CD8-positive, alpha-beta memory T cell (primary cell): ENCODE results near the gene FCHO1. TPM values are rescaled to one million over a fixed set of nuclear protein-coding genes. Genes with fewer than 3 reads are reported as not detected.
A peak's percentile ranks its signal among the peaks of the same experiment; 100 is the strongest.

Experiments
- CTCF ChIA-PET: fragments of 350-600 bp; sonication (Branson Sonifier 250); formaldehyde crosslinking; loops from one replicate; lab custom pipeline; 2021; ENCODE audit warnings: antibody characterized with exemption; lab: Charles Lee
- POLR2A ChIA-PET: fragments of 350-600 bp; sonication (Branson Sonifier 250); formaldehyde crosslinking; loops from one replicate; lab custom pipeline; 2021; ENCODE audit warnings: antibody characterized with exemption; lab: Charles Lee
- DNase-seq, 5 donors: peaks; one replicate each; pipeline versions ENCODE4 v3.0.0 to v3.0.0-alpha.2; 2020 to 2022; ENCODE audit warnings: mixed read lengths in 1 of 5
- H3K27ac ChIP-seq: one replicate; pipeline ENCODE4 v1.7.0; 2013; ENCODE audit warnings: low read depth, mild to moderate bottlenecking, low read length, moderate library complexity
- H3K27me3 ChIP-seq: 2 replicates; pipeline ENCODE4 v1.7.0; 2013; ENCODE audit warnings: low read length, mild to moderate bottlenecking; ENCODE audit not compliant: insufficient read depth, poor library complexity, severe bottlenecking
- H3K36me3 ChIP-seq: 2 replicates; pipeline ENCODE4 v1.7.0; 2013; ENCODE audit warnings: mild to moderate bottlenecking, low read length, moderate library complexity; ENCODE audit not compliant: insufficient read depth
- H3K4me1 ChIP-seq: 2 replicates; pipeline ENCODE4 v1.7.0; 2013; ENCODE audit warnings: mild to moderate bottlenecking, low read length, moderate library complexity; ENCODE audit not compliant: insufficient read depth
- H3K4me3 ChIP-seq: 2 replicates; pipeline ENCODE4 v1.7.0; 2013; ENCODE audit warnings: mild to moderate bottlenecking, low read length
- H3K9me3 ChIP-seq: 2 replicates; pipeline ENCODE4 v1.7.0; 2013; ENCODE audit warnings: mild to moderate bottlenecking, low read length
- H3K27ac Mint-ChIP-seq, 8 donors: one replicate each; pipeline ENCODE4 v1.8.0; 2020 to 2021; ENCODE audit warnings: mixed read lengths in 8 of 8, mild to moderate bottlenecking in 6 of 8, inconsistent platforms in 3 of 8, moderate library complexity in 3 of 8
- H3K27me3 Mint-ChIP-seq, 2 donors: one replicate each; pipeline ENCODE4 v1.8.0; 2020 to 2021; ENCODE audit warnings: mixed read lengths in 2 of 2, mild to moderate bottlenecking in 1 of 2, moderate library complexity in 1 of 2
- H3K36me3 Mint-ChIP-seq, 3 donors: one replicate each; pipeline ENCODE4 v1.8.0; 2020 to 2021; ENCODE audit warnings: mixed read lengths in 3 of 3, inconsistent platforms in 1 of 3, mild to moderate bottlenecking in 1 of 3
- H3K4me1 Mint-ChIP-seq, 3 donors: one replicate each; pipeline ENCODE4 v1.8.0; 2020 to 2021; ENCODE audit warnings: mixed read lengths in 3 of 3, inconsistent platforms in 1 of 3, mild to moderate bottlenecking in 1 of 3
- H3K4me3 Mint-ChIP-seq, 7 donors: one replicate each; pipeline ENCODE4 v1.8.0; 2020 to 2021; ENCODE audit warnings: mixed read lengths in 7 of 7, mild to moderate bottlenecking in 6 of 7, moderate library complexity in 4 of 7, inconsistent platforms in 2 of 7
- H3K9me3 Mint-ChIP-seq, 5 donors: one replicate each; pipeline ENCODE4 v1.8.0; 2020 to 2022; ENCODE audit warnings: mixed read lengths in 5 of 5, mild to moderate bottlenecking in 3 of 5, moderate library complexity in 2 of 5, inconsistent platforms in 1 of 5
- polyA plus RNA-seq: library from polyadenylated mRNA; unstranded; fragments of 300-500 nt; fragmentation: Illumina TruSeq; gene quantifications from one replicate; pipeline ENCODE4 v1.2.3, GENCODE V29; 2021
- total RNA-seq, 2 experiments: library from RNA; stranded (reverse); gene quantifications; one replicate each; pipeline ENCODE4 v1.2.3, GENCODE V29; 2021

FCHO1 gene
- total and polyA plus RNA-seq, 3 experiments from 2014 or later = 23.0 to 38.7 (median 37.7) TPM

DNA sequence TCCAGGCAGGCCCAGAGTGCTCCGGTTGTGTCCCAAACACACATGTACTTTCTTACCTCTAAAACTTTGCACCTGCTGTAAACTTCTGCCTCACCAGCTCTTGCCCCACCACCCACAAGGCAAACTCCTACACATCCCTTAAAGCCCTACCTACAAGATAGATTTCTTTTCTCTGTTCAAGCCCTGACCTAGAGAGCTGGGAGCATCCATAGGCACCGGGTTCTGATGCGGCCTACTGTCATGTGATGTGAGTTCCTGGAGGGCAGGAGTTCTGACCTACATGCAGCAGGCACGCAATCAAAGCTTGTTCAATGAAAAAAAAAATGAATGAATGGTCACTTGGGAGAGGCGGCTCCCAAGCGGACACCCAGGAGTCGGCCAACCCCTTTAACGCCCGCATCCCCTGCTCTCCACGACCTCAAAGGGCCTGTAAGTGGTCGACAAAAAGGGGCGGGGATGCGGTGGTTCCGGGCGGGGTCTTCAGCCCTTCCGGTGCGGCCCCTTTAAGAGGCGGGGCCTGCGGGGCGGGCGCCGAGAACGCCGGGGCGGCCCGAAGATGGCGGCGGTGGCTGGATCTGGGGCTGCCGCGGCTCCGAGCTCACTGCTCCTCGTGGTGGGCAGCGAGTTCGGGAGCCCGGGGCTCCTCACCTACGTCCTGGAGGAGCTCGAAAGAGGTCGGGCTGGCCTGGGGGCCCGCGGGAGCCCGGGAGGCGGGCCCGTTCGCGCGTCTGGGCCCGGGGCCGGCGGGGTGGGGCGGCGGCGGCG lies 32.1 kb upstream of the FCHO1 start, which contains the start of gene MAP1S:
TSS of gene MAP1S (plus strand) at position 534 of the 765 bp plus-strand sequence. CDS start at position 557, 23 bp downstream.
- H3K36me3 Mint-ChIP-seq = peaks cover 0 to 29% (median 1%) of the 10 kb centered on the region in 3 donors
- H3K4me3 ChIP-seq = peak within 1 kb of the TSS; percentile 83
- H3K4me1 Mint-ChIP-seq = peaks cover 30 to 44% (median 31%) of the 10 kb centered on the region in 3 donors
- H3K36me3 ChIP-seq = no peaks in the 10 kb centered on the region
- CTCF ChIA-PET = interaction anchor here (0.7 to 1.7 kb wide), 4 partner anchors 56 to 219 kb away, joined by 3 to 6 read pairs (median 3); partner anchors contain the start of genes CCDC124 and RPL18A
- H3K27ac Mint-ChIP-seq = peak within 1 kb of the TSS; percentile 64 to 98 (median 91)
- H3K27me3 Mint-ChIP-seq = peaks cover 0 to 2% of the 10 kb centered on the region in 2 donors
- no peaks in the 10 kb centered on the region for H3K9me3 ChIP-seq
- POLR2A ChIA-PET = interaction anchor here (0.6 to 1.6 kb wide), 10 partner anchors 19 to 225 kb away, joined by 3 to 13 read pairs (median 4); partner anchors contain the start of genes FCHO1 and JAK3
- H3K4me3 Mint-ChIP-seq = peak within 1 kb of the TSS; percentile 83 to 94 (median 89)
- no peaks in the 10 kb centered on the region for H3K9me3 Mint-ChIP-seq
- no peaks in the 10 kb centered on the region for H3K27me3 ChIP-seq
- DNase-seq = peak; percentile 46 to 72 (median 54)
- peak within 1 kb of the TSS; percentile 47 for H3K27ac ChIP-seq
- H3K4me1 ChIP-seq = peaks cover 32% of the 10 kb centered on the region

DNA sequence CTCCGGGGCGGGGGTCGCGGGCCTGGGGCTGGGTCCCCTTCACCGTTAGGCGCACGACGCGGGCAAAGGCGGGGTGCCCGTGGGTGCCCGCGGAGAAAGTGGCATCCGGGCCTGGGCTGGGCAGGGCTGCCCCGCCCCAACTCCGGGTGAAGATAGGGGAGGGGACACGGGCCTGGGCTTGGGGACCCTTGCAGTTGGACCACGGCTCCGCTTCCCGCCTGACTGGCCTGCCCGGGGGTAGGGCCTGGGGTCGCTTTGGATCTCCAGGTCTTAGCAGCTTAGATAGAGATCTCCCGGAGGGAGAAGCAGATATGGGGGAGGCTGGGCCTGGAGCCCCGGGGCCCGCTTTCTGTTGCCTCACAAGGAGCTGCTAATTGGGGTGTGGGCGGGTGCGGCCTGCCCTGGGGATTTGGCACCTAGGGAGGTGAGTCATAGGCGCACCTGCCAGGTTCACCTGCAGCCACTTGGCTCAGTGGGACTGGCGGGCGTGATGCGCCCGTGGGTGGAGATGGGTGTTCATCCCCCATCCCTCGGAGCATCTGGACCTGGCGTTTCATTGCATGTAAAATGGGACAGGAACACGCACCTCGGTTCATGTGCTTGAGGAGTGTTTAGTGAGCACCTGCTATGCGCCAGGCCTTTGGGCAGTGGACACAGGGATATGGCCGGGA lies 31.4 kb upstream of the FCHO1 start:
- Histone ChIP-seq H3K36me3 (peaks cover 3% of the 10 kb centered on the region), H3K4me3 (peak overlapping the region; percentile 83), H3K27ac (peak overlapping the region; percentile 47), H3K9me3 (no peaks in the 10 kb centered on the region), H3K4me1 (peaks cover 32% of the 10 kb centered on the region), H3K27me3 (no peaks in the 10 kb centered on the region)
- DNase-seq = peak in 4 of 5 donors; percentile 4 to 57 (median 12)
- POLR2A ChIA-PET = interaction anchor here (0.6 to 1.6 kb wide), 8 partner anchors 18 to 139 kb away, joined by 3 to 13 read pairs (median 4); partner anchors contain the start of genes FCHO1 and JAK3
- H3K9me3 Mint-ChIP-seq = no peaks in the 10 kb centered on the region
- peak overlapping the region; percentile 64 to 98 (median 86) for H3K27ac Mint-ChIP-seq
- peak overlapping the region; percentile 83 to 94 (median 89) for H3K4me3 Mint-ChIP-seq
- peaks cover 0 to 2% of the 10 kb centered on the region in 2 donors for H3K27me3 Mint-ChIP-seq
- H3K4me1 Mint-ChIP-seq = peaks cover 30 to 49% (median 31%) of the 10 kb centered on the region in 3 donors
- CTCF ChIA-PET = interaction anchor here (0.7 to 1.7 kb wide), 5 partner anchors 55 to 218 kb away, joined by 3 to 6 read pairs (median 3); partner anchors contain the start of genes CCDC124 and RPL18A
- peaks cover 0 to 36% (median 5%) of the 10 kb centered on the region in 3 donors for H3K36me3 Mint-ChIP-seq

DNA sequence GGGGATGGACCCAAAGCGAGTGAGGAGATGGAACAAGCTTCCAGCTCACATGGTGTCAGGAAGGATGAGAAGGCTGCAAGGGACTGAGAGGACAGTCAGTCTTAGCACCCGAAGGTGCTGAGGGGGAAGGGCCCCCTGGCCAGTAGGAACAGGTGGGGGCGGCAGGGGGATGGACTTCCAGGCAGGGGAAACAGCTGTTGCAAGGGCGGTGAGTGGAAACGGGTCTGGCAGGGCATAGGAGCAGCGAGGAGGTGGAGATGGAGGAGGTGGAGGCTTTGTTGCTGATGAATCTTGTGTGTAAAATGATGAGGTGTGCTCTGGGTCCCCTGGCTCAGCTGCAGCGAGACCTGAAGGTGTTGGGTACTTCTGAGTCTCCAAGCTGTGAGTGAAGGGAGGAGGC lies 30.8 kb upstream of the FCHO1 start:
- CTCF ChIA-PET = interaction anchor here (1.0 to 1.1 kb wide), 2 partner anchors 16 to 125 kb away, joined by 3 read pairs; no protein-coding TSS in a partner anchor
- H3K4me1 ChIP-seq = peaks cover 32% of the 10 kb centered on the region
- H3K9me3 ChIP-seq = no peaks in the 10 kb centered on the region
- H3K36me3 ChIP-seq = peaks cover 4% of the 10 kb centered on the region
- Mint-ChIP-seq H3K4me3 (peak overlapping the region; percentile 83 to 94 (median 89)), H3K36me3 (peaks cover 0 to 42% (median 8%) of the 10 kb centered on the region in 3 donors), H3K4me1 (peaks cover 31 to 53% (median 33%) of the 10 kb centered on the region in 3 donors), H3K27me3 (peaks cover 0 to 2% of the 10 kb centered on the region in 2 donors), H3K27ac (peak overlapping the region; percentile 64 to 98 (median 86)), H3K9me3 (no peaks in the 10 kb centered on the region)
- no peaks in the 10 kb centered on the region for H3K27me3 ChIP-seq
- H3K4me3 ChIP-seq = peak overlapping the region; percentile 83
- DNase-seq = no peak
- H3K27ac ChIP-seq = peak overlapping the region; percentile 47
- POLR2A ChIA-PET = interaction anchor here (0.6 to 1.6 kb wide), 2 partner anchors 130 to 140 kb away, joined by 3 to 5 read pairs; no protein-coding TSS in a partner anchor

DNA sequence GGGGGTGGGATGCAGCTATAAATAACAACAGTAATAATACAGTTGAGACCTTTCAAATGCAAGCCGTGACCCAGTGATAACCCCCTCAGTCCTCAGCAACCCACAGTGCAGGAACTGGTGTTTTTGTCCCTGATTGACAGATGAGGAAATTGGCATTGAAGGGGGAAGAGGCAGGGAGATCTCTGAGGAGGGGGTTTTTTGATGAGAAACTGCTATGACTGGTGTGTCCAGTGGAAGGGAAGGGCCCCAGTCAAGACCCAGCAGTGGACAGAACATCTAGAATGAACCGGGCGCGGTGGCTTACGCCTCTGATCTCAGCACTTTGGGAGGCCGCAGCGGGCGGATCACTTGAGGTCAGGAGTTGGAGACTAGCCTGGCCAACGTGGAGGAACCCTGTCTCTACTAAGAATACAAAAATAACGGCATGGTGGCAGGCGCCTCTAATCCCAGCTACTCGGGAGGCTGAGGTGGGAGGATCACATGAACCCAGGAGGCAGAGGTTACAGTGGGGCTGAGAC lies 30.1 kb upstream of the FCHO1 start:
- H3K4me3 ChIP-seq = peak overlapping the region; percentile 83
- Mint-ChIP-seq H3K36me3 (peaks cover 0 to 45% (median 9%) of the 10 kb centered on the region in 3 donors), H3K9me3 (no peaks in the 10 kb centered on the region), H3K27me3 (peaks cover 0 to 2% of the 10 kb centered on the region in 2 donors), H3K4me1 (peaks cover 31 to 54% (median 33%) of the 10 kb centered on the region in 3 donors), H3K4me3 (peak overlapping the region; percentile 83 to 94 (median 89)), H3K27ac (peak overlapping the region in 7 of 8 donors; percentile 45 to 87 (median 75))
- H3K4me1 ChIP-seq = peaks cover 32% of the 10 kb centered on the region
- CTCF ChIA-PET = interaction anchor here (1.1 to 1.5 kb wide), 2 partner anchors 17 to 135 kb away, joined by 3 to 4 read pairs; no protein-coding TSS in a partner anchor
- no peaks in the 10 kb centered on the region for H3K27me3 ChIP-seq
- H3K36me3 ChIP-seq = peaks cover 4% of the 10 kb centered on the region
- DNase-seq = no peak
- no peak overlapping the region for H3K27ac ChIP-seq
- POLR2A ChIA-PET = interaction anchor here (0.6 kb wide), 1 partner anchor 139 kb away, joined by 3 read pairs; no protein-coding TSS in a partner anchor
- no peaks in the 10 kb centered on the region for H3K9me3 ChIP-seq

DNA sequence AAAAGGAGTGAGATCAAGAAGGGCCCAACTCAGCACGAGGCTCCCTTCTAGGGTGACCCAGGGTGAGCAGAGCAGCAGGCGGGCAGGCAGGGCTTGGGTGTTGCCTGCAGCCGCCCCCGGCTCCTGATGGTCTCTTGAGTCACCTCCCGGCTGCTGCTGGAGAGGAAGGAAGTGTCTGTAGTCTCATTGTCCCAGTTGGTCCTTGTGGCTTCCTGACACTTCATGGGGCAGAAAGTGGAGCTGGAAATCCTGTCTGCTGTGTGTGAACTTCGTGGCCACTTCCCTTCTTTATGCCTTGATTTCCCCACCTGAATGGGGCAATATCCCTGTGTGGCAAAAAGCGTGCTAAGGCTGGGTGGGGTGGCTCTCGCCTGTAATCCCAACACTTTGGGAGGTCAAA lies 29.5 kb upstream of the FCHO1 start:
- Histone ChIP-seq H3K36me3 (peaks cover 4% of the 10 kb centered on the region), H3K4me1 (peaks cover 32% of the 10 kb centered on the region), H3K9me3 (no peaks in the 10 kb centered on the region), H3K27me3 (no peaks in the 10 kb centered on the region), H3K27ac (no peak overlapping the region), H3K4me3 (no peak overlapping the region)
- H3K9me3 Mint-ChIP-seq = no peaks in the 10 kb centered on the region
- H3K4me1 Mint-ChIP-seq = peaks cover 31 to 54% (median 33%) of the 10 kb centered on the region in 3 donors
- peak overlapping the region; percentile 83 to 94 (median 89) for H3K4me3 Mint-ChIP-seq
- peak overlapping the region in 7 of 8 donors; percentile 32 to 87 (median 66) for H3K27ac Mint-ChIP-seq
- H3K36me3 Mint-ChIP-seq = peaks cover 0 to 49% (median 9%) of the 10 kb centered on the region in 3 donors
- H3K27me3 Mint-ChIP-seq = no peaks in the 10 kb centered on the region
- ChIA-PET CTCF (interaction anchor here (0.7 to 1.5 kb wide), 2 partner anchors 9 to 135 kb away, joined by 3 to 4 read pairs; no protein-coding TSS in a partner anchor), POLR2A (interaction anchor here (1.1 kb wide), 1 partner anchor 29 kb away, joined by 3 read pairs; the partner anchor contains the start of gene FCHO1)
- no peak for DNase-seq

DNA sequence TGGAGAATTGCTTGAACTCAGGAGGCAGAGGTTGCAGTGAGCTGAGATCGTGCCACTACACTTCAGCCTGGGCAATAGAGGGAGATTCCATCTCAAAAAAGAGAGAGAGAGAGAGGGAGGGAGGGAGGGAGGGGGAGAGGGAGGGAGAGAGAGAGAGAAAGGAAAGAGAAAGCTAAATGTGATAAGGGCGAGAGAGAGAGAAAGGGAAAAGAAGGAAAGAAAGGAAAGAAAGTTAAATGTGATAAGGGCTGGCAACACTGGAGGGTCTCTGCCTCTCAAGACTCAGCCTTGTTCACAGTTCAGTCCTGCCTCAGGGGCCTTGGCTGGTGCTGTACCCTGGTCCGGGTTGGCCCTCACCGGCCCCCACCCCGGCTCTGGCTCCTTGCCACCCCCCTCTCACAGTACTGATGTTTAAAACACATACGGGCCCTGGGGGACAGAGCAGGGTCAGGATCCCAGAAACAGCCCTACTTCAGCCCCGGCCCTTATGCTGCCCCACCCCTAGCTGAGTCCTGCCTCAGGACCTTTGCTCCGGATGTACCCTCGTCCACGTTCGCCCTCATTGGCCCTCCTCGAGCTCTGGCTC lies 28.5 kb upstream of the FCHO1 start:
- POLR2A ChIA-PET = interaction anchor here (1.1 kb wide), 1 partner anchor 28 kb away, joined by 3 read pairs; the partner anchor contains the start of gene FCHO1
- Histone ChIP-seq H3K27ac (no peak overlapping the region), H3K27me3 (no peaks in the 10 kb centered on the region), H3K9me3 (no peaks in the 10 kb centered on the region), H3K4me3 (no peak overlapping the region), H3K4me1 (peaks cover 32% of the 10 kb centered on the region), H3K36me3 (peaks cover 4% of the 10 kb centered on the region)
- CTCF ChIA-PET = interaction anchor here (0.7 to 1.5 kb wide), 2 partner anchors 8 to 134 kb away, joined by 3 to 4 read pairs; no protein-coding TSS in a partner anchor
- Mint-ChIP-seq H3K4me1 (peaks cover 29 to 50% (median 31%) of the 10 kb centered on the region in 3 donors), H3K36me3 (peaks cover 0 to 55% (median 9%) of the 10 kb centered on the region in 3 donors), H3K4me3 (peak overlapping the region in 3 of 7 donors; percentile 16 to 79 (median 31)), H3K9me3 (no peaks in the 10 kb centered on the region), H3K27ac (peak overlapping the region in 3 of 8 donors; percentile 54 to 93 (median 61)), H3K27me3 (no peaks in the 10 kb centered on the region)
- DNase-seq = no peak
